Activated CD8-positive, alpha-beta memory T cell treated with anti-CD3 and anti-CD28 coated beads, Interleukin-2, amount 50 U/mL, for 1 hour (primary cell): Measurements from ENCODE around the gene POLD4.

ENCODE experiments used
- DNase-seq: peaks from one replicate; pipeline ENCODE4 v3.0.0-alpha.2; 2020; ENCODE audit errors: extremely low read depth

POLD4 gene

GRCh38 chr11:67317888-67318555, 35.3 kb downstream of the POLD4 start:
- DNase-seq = no peak

GRCh38 chr11:67317205-67317887, 36.0 kb downstream of the POLD4 start:
- peak; percentile 98 for DNase-seq

- no peak for DNase-seq
These were observed 36.5 kb downstream of the POLD4 start for GRCh38 chr11:67316882-67317204.

GRCh38 chr11:67315325-67315909, 37.9 kb downstream of the POLD4 start:
- DNase-seq = no peak

GRCh38 chr11:67314218-67314617, 39.1 kb downstream of the POLD4 start:
- DNase-seq = no peak

- no peak for DNase-seq
These were observed 40.0 kb downstream of the POLD4 start for GRCh38 chr11:67313125-67313890.

GRCh38 chr11:67312187-67313021, 40.9 kb downstream of the POLD4 start:
- no peak for DNase-seq

GRCh38 chr11:67311556-67312082, 41.7 kb downstream of the POLD4 start:
- no peak for DNase-seq

GRCh38 chr11:67311051-67311555, 42.2 kb downstream of the POLD4 start:
- no peak for DNase-seq

GRCh38 chr11:67310246-67311050, 42.9 kb downstream of the POLD4 start:
- DNase-seq = no peak

- no peak for DNase-seq
These were observed 43.7 kb downstream of the POLD4 start for GRCh38 chr11:67309661-67310061.

GRCh38 chr11:67309166-67309565, 44.2 kb downstream of the POLD4 start:
- no peak for DNase-seq

GRCh38 chr11:67308031-67308866, 45.1 kb downstream of the POLD4 start:
- no peak for DNase-seq

GRCh38 chr11:67307545-67308001, 45.8 kb downstream of the POLD4 start:
- DNase-seq = no peak

- DNase-seq = no peak
These were observed 46.4 kb downstream of the POLD4 start for GRCh38 chr11:67306769-67307544.

GRCh38 chr11:67304511-67305113, 48.7 kb downstream of the POLD4 start:
- no peak for DNase-seq

GRCh38 chr11:67303835-67304411, 49.4 kb downstream of the POLD4 start:
- no peak for DNase-seq
